HG03558 (cell line): ENCODE measurements around the gene TMEM121.

Experiments used
- ATAC-seq: cut with Tn5 transposase; IDR thresholded peaks from one replicate; pipeline ENCODE4 v1.9.1; 2021; ENCODE audit warnings: moderate number of reproducible peaks; ENCODE audit not compliant: unreplicated experiment; ENCODE audit errors: extremely low read depth

Gene TMEM121

DNA sequence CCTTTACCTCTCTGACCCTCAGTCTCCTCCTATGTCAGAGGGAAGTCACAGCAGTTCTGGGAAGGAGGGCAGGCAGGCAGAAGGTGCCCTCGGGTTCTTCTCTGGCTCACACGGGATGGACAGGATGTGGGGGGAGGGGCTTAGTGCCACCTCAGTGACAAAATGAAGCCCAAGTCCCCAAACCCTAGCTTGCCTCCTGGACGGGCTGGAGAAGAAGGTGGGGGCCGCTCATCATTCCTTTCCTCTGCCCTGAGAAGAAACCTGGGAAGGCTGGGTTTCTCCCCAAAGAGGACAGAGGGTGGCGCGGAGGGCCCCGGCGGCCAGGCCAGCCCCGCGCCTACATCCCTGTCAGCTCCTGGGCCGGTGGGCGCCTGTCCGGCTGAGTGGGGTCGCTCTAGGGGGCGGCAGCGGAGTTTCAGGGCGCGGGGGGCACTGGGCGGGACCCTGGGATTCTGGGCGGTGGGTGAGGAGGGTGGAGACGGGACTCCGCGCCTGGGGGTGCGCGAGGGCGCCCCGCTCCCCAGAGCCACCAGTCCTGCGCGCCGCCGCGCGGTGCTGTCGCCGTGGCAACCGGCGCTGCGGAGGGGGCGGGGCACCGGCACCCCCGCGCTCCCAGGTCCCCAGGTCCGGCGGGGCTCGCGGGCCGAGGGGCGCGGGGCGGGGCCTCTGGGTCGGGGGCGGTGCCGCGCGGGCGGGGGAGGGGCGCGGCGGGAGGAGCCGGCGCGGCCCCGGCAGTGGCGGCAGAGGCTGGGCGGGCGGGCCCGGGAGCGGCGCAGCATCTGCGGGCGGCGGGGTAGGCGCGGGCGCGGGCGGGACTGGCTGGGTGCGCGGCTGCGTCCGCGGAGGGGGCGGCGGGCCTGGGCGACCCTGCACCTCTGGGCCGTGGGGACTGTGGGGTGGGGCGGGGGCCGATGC is at the start of gene TMEM121:
Gene TMEM121, plus strand, starts transcription at position 723 of the 915 bp plus-strand sequence. CDS start 2,252 bp downstream, outside the sequence.
- ATAC-seq: no peak

GRCh38 chr14:105476831-105477659 is 49.3 kb upstream of the TMEM121 start:
- ATAC-seq: no peak

DNA sequence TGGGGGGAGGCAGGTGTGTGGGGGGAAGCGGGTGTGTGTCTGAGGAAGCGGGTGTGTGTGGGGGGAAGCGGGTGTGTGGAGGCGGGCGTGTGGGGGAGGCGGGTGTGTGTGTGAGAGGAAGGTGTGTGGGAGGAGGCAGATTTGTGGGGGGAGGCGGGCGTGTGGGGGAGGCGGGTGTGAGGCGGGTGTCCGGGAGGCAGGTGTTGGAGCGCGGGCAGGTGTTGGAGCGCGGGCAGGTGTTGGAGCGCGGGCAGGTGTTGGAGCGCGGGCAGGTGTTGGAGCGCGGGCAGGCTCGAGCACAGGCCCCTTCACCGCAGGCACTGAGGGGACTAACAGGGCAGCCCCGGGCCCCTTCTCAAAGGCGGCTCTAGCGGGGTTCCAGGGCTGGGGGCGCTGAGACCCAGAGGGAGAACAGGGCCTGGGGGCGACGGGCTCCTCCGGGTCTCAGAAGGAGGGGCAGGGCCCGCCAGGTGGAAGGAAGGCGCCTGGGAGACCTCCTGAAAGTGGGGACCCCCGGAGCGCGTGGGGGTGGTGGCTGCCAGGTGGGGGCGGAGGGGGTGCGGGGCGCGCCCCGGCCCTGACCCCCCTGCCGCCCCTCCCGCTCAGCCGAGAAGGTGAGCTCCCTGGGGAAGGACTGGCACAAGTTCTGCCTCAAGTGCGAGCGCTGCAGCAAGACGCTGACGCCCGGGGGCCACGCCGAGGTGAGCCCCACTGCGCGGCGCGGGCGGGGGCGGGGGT is 48.6 kb upstream of the TMEM121 start:
- ATAC-seq: no peak

- ATAC-seq: no peak
These were observed 47.8 kb upstream of the TMEM121 start for GRCh38 chr14:105478398-105479251.

- no peak for ATAC-seq
These were observed 46.8 kb upstream of the TMEM121 start for GRCh38 chr14:105479431-105480158.

DNA sequence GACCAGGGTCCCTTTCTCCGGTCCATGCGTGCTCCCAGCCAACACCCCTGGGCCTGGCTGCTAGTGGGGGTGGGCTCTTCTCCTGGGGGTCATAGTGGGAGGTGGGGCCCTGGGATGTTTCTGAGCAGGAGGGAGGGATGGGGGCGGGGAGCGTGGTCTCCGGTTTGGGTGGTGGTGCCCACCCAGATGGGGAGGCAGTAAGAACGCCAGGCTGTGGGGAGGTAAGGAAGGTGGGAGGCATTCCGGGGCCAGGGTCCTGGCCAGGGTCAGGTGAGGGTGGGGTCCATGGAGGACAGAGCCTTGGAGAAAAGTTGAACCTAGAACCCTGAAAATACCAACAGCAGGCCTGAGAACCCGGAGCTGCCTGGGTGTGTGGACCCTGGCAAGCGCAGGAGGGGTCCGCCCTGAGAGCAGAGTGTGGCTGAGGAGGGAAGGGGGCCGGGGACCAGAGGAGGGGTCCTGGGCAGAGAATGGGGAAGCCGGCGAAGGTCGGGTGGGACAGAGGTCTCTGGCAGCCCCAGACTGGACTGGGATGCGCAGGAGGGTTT is 46.1 kb upstream of the TMEM121 start:
- no peak for ATAC-seq

DNA sequence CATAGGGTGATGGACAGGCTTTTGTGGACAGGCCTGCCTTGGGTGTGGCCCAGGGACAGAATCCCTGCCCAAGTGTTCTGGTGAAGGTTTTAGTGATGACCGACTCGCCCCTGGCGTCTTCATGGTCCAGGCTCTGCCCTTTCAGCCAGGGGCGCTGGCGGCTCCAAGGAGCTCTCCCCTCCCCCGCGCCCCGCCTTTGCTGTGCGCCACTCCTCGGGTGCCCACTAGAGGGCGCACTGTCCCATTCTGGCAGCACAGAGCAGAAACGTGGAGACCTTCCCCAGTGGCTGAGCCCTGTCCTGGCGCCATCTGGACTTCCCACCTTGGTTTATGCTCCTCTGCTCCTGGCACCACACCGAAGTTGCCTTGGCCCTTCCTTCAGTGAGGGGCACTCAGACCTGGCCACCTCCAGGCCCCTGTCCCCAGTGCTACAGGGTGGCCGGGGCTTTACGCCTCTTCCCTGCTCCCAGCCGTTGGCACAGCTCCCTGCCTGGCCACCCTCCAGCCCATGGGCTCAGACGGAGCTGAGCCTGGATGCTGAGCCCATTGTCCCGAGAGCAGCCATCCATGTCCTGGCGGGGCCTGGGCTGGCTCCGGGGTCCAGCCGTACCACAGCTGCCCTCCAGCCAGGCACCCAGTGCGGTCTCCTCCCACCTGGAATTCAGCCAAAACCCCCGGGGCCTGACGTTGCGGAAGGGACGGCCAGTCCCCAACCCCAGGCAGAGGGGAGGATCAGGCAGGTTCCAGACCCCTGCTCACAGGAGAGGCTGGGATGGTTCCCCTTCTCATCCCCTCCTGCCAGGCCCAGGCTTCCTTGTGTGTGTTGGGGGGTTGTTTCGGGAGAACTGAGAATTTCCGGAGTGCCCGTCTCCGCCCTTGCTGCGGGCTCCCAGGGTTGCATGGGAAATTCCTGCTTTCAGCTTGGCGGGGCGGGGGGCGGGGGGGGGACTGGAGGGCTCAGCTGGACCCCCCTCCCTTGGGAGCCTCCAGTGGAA is 45.3 kb upstream of the TMEM121 start:
- ATAC-seq: peak; percentile 35

DNA sequence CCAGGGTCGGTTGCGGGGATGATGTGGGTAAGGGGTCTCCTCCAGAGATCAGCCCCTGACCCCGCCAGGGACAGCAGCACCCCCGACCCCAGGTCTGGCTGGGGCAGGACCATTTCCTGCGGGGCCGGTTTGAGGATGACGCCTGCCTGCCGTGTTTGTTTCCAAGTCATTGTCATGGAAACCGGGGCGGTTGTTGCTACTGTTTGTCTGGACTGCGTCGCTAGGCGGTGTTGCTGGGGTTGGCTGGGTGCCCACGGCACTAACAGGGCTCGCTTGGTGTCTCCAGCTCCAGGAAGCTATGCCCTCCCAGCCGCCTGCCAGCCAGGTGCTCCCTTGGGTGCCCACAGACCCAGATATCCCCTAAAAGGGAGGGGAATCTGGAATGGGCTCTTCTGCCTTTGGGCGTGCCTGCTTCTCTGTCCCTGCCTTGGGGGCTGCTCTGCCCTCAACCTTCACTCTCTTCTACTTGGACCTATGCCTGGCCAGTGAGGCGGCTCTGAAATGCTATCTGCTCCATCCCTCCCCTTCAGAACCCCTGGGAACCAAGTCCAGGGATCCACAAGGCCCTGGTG is 44.4 kb upstream of the TMEM121 start:
- no peak for ATAC-seq

DNA sequence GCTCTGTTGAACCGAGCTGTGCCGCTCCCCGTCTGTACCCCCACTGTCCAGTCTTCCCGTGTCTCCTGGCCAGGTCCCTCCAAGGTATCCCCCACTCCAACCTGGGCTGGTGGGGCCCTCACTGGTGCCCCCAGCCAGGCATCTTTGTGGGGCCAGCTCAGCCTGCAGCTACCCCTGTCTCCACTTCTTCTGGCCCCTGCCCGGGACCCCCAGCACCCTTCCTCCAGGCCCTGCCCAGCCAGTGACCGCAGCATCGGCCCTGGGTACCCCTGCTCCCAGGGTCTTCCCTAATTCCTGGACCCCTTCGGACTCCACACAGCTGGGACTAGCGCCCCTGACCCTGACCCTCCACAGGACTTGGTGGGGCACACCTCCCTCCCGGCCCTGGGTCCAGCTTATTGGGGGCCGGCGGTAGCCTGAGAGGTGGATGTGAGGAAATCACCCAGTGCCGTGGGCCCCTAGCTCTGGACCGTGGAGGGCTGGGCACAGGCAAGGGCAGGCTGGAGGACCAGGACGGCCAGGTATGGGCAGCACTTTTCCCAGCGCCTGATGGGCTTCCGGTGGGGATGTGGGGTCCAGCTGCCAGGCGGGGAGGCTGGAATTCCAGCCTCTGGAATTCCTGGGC is 43.8 kb upstream of the TMEM121 start:
- ATAC-seq: no peak

GRCh38 chr14:105483300-105484068 is 42.9 kb upstream of the TMEM121 start:
- ATAC-seq: no peak

DNA sequence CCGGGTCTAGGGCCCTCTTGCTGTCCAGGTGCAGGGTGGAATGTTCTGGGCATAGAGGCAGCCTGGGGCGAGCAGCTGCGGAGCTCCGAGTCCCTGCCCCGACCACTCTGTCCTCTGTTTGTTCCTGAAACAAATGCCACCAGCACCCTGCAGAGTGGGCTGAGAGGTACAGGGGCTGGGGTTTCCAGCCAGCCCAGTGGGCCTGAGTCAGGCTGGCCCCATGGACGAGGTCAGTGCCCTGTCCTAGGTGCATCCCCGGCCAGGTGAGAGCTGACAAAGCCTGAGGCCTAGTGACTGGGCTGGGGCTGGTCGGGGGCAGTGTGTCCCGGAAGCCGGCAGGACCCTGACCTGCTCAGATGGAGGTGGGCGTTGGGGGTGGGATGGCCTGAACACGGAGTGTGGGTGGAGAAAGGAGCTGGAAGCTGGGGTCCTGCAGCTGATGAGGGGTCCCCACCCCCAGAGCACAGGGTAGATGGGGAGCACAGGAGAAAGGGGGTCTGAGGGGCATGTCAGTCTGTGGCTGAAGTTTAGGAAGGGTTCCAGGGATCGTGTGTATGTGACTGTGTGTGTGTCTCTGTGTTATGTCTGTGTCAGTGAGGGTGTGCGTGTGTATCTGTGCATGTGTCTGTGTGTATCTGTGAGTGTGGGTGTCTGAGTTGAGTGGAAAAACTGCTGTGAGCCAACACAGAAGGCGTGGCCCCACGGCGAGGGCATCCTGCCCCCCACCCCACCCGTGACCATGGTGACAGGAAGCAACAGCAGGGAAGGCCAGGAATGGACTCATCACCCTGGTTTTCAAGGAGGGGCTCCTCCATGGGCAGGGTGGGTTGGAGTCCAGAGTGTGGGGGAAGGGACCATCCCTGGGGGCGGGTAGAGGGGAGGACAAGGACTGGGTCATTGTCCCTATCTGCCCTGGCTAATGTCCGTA is 42.0 kb upstream of the TMEM121 start:
- ATAC-seq: no peak

- no peak for ATAC-seq
These were observed 41.4 kb upstream of the TMEM121 start for GRCh38 chr14:105484997-105485393.

DNA sequence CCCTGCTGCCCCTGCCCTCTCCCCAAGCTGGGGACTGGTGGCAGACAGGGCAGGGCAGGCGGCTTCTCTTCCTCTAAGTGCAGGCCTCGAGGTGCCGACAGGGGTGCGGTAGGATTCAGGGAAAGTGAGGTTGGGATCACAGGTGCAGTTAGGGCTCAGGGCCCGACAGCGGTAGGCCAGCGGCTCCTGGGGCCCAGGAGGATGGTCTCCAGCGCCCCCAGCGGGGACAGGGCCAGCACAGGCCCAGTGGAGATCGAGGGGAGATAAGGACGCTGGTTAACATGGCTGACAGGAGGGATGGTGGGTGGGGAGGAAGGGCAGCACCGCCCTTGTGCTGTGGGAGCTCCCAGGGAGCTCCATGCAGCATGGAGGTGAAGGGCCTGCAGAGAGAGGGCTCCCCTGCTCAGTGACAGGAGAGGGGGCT is 40.6 kb upstream of the TMEM121 start:
- no peak for ATAC-seq

- ATAC-seq: no peak
These were observed 40.0 kb upstream of the TMEM121 start, which contains the start of gene CRIP1 for GRCh38 chr14:105486163-105486973. CRIP1 (plus strand) TSS chr14:105486886; CDS start chr14:105487260, 374 bp downstream.
